ENCODE data around the gene HSD11B2. TPM values are rescaled to one million over a fixed set of nuclear protein-coding genes. Genes with fewer than 3 reads are reported as not detected.

HSD11B2 gene
- total and polyA plus RNA-seq, 10 of the 15 experiments (the other 5 are each of a cell fraction or from before 2014, with no cell fraction given), result 0.09 to 0.34 (median 0.21) TPM; not detected in 2

- no peaks in the 10 kb centered on the region; a peak in 2 of 4 replicates for H3K27me3 ChIP-seq (replicated peaks in 1 of 2; ENCODE audit: control insufficient read depth in 2 of 2, insufficient read depth in 2 of 2, low read length in 1 of 2)
Measured at GRCh38 chr16:67383284-67383683, 47.6 kb upstream of the HSD11B2 start.

More at GRCh38 chr16:67383284-67383683, 47.6 kb upstream of the HSD11B2 start:
- 24% methylated on average over 3 of the region's 3 CpGs for WGBS (ENCODE audit: insufficient coverage, insufficient replicate concordance, low lambda C conversion rate, missing lambda C conversion rate)
- ChIA-PET RAD21 (ENCODE audit: unreplicated experiment) (interaction anchor here (1.4 kb wide), 1 partner anchor 16 kb away, joined by 3 read pairs; no protein-coding TSS in a partner anchor), SMC1A (ENCODE audit: uncharacterized antibody, unreplicated experiment) (interaction anchor here (1.4 kb wide), 1 partner anchor 45 kb away, joined by 4 read pairs; no protein-coding TSS in a partner anchor), CTCF (interaction anchor here (1.1 to 1.4 kb wide), 2 partner anchors 16 to 65 kb away, joined by 3 to 4 read pairs; no protein-coding TSS in a partner anchor), POLR2A (no interaction called here)
- no peak overlapping the region for H3K4me2 ChIP-seq (ENCODE audit: control insufficient read depth, insufficient read depth)
- H4K20me1 ChIP-seq (ENCODE audit: control insufficient read depth, insufficient read depth), result no peaks in the 10 kb centered on the region
- BruUV-seq (replicated peaks), result no TSS peak
- H3K9me3 ChIP-seq (replicated peaks; ENCODE audit: control insufficient read depth, insufficient read depth, low read length), result no peaks in the 10 kb centered on the region
- no peak for TF ChIP-seq RAD51 (IDR thresholded peaks at IDR 0.05)
- TF ChIP-seq MEF2B (IDR thresholded peaks at IDR 0.05; ENCODE audit: partially characterized antibody, poor library complexity, severe bottlenecking), result no peak
- TF ChIP-seq JUNB (IDR thresholded peaks at IDR 0.05), result no peak
- no peak for TF ChIP-seq NFYA (IDR thresholded peaks at IDR 0.05; ENCODE audit: borderline replicate concordance, low read depth, low read length)
- no peak for TF ChIP-seq NFXL1 (IDR thresholded peaks at IDR 0.05; ENCODE audit: borderline replicate concordance)
- TF ChIP-seq, protein P1, sequence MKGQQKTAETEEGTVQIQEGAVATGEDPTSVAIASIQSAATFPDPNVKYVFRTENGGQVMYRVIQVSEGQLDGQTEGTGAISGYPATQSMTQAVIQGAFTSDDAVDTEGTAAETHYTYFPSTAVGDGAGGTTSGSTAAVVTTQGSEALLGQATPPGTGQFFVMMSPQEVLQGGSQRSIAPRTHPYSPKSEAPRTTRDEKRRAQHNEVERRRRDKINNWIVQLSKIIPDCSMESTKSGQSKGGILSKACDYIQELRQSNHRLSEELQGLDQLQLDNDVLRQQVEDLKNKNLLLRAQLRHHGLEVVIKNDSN (IDR thresholded peaks at IDR 0.05; ENCODE audit: borderline replicate concordance, extremely low read length, insufficient read depth, low read depth, low read length), result no peak
- TF ChIP-seq GATAD2B (conservative IDR thresholded peaks at IDR 0.05; ENCODE audit: low read depth), result no peak
- no peak for TF ChIP-seq MTA3 (IDR thresholded peaks at IDR 0.05; ENCODE audit: borderline replicate concordance, low read length)
- no peak for TF ChIP-seq MXI1 (IDR thresholded peaks at IDR 0.05; ENCODE audit: low read depth, low read length)
- TF ChIP-seq, protein P2, sequence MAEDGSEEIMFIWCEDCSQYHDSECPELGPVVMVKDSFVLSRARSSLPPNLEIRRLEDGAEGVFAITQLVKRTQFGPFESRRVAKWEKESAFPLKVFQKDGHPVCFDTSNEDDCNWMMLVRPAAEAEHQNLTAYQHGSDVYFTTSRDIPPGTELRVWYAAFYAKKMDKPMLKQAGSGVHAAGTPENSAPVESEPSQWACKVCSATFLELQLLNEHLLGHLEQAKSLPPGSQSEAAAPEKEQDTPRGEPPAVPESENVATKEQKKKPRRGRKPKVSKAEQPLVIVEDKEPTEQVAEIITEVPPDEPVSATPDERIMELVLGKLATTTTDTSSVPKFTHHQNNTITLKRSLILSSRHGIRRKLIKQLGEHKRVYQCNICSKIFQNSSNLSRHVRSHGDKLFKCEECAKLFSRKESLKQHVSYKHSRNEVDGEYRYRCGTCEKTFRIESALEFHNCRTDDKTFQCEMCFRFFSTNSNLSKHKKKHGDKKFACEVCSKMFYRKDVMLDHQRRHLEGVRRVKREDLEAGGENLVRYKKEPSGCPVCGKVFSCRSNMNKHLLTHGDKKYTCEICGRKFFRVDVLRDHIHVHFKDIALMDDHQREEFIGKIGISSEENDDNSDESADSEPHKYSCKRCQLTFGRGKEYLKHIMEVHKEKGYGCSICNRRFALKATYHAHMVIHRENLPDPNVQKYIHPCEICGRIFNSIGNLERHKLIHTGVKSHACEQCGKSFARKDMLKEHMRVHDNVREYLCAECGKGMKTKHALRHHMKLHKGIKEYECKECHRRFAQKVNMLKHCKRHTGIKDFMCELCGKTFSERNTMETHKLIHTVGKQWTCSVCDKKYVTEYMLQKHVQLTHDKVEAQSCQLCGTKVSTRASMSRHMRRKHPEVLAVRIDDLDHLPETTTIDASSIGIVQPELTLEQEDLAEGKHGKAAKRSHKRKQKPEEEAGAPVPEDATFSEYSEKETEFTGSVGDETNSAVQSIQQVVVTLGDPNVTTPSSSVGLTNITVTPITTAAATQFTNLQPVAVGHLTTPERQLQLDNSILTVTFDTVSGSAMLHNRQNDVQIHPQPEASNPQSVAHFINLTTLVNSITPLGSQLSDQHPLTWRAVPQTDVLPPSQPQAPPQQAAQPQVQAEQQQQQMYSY (CRISPR knock-in tag; IDR thresholded peaks at IDR 0.05), result no peak
- no peaks in the 10 kb centered on the region for H3K36me3 ChIP-seq (ENCODE audit: control insufficient read depth in 2 of 2, insufficient read depth in 2 of 2, low read length in 1 of 2)
- no peaks in the 10 kb centered on the region for H3K4me1 ChIP-seq (ENCODE audit: control insufficient read depth, insufficient read depth, low read length)
- no peak for FAIRE-seq
- no peak overlapping the region for H3K27ac ChIP-seq (ENCODE audit: control insufficient read depth, insufficient read depth)
- H3K4me3 ChIP-seq, result no peak overlapping the region
- DNase-seq (ENCODE audit: low read depth, low spot score), result no peak
- no peaks in the 10 kb centered on the region for H3K79me2 ChIP-seq (ENCODE audit: control insufficient read depth, insufficient read depth, low read length)
- in situ Hi-C loops (cut with MboI) (no loop called here), intact Hi-C loops (cut with micrococcal nuclease; ENCODE audit: unreplicated experiment) (no loop called here)
- no peak overlapping the region for H3K9ac ChIP-seq (ENCODE audit: control insufficient read depth, insufficient read depth, low read length)
- no peak overlapping the region for H2AFZ ChIP-seq (ENCODE audit: control insufficient read depth, low read depth, low read length)
- ATAC-seq, result no peak
